GM23338 (cell line): Measurements from ENCODE around the gene FGG. TPM values are rescaled to one million over a fixed set of nuclear protein-coding genes. Genes with fewer than 3 reads are reported as not detected.

Experiments used
- ATAC-seq: fragments of 200-7000 bp; cut with Tn5 transposase; 3 replicates; pipeline ENCODE4 v1.9.1; 2020
- DNase-seq: peaks from one replicate; pipeline ENCODE4 v3.0.0-alpha.2; 2015; ENCODE audit warnings: low spot score
- H2AFZ ChIP-seq: fragments of 200-600 bp; sonication (generic); 2 replicates; pipeline ENCODE4 v1.8.0; 2016; ENCODE audit warnings: antibody characterized with exemption, mild to moderate bottlenecking, moderate library complexity
- H3F3A ChIP-seq: fragments of 200-600 bp; sonication (generic); replicated peaks from 2 replicates; pipeline ENCODE4 v1.8.0; 2017; ENCODE audit warnings: antibody characterized with exemption, mixed run types, low read depth
- H3K27ac ChIP-seq: fragments of 200-600 bp; sonication (generic); 2 replicates; pipeline ENCODE4 v1.6.1; 2016; ENCODE audit warnings: low read depth
- H3K27me3 ChIP-seq: fragments of 200-600 bp; sonication (generic); 2 replicates; pipeline ENCODE4 v1.8.0; 2016; ENCODE audit warnings: mild to moderate bottlenecking, mixed run types, moderate library complexity; ENCODE audit not compliant: insufficient read depth
- H3K36me3 ChIP-seq: fragments of 200-600 bp; sonication (generic); 2 replicates; pipeline ENCODE4 v1.8.0; 2016; ENCODE audit warnings: mild to moderate bottlenecking; ENCODE audit not compliant: insufficient read depth
- H3K4me1 ChIP-seq: fragments of 200-600 bp; sonication (generic); 2 replicates; pipeline ENCODE4 v1.8.0; 2016; ENCODE audit warnings: mild to moderate bottlenecking, moderate library complexity; ENCODE audit not compliant: insufficient read depth
- H3K4me2 ChIP-seq: fragments of 200-600 bp; sonication (generic); 2 replicates; pipeline ENCODE4 v1.7.1; 2017; ENCODE audit warnings: mixed run types
- H3K4me3 ChIP-seq: fragments of 200-600 bp; sonication (generic); 2 replicates; pipeline ENCODE4 v1.6.1; 2016; ENCODE audit warnings: mixed run types
- H3K79me2 ChIP-seq: fragments of 200-600 bp; sonication (generic); replicated peaks from 2 replicates; pipeline ENCODE4 v1.8.0; 2017; ENCODE audit warnings: mild to moderate bottlenecking; ENCODE audit not compliant: insufficient read depth
- H3K9me2 ChIP-seq: fragments of 200-600 bp; sonication (generic); 2 replicates; pipeline ENCODE4 v1.8.0; 2017; ENCODE audit not compliant: insufficient read depth
- H4K20me1 ChIP-seq: fragments of 200-600 bp; sonication (generic); replicated peaks from 2 replicates; pipeline ENCODE4 v1.8.0; 2017; ENCODE audit warnings: mild to moderate bottlenecking; ENCODE audit not compliant: insufficient read depth
- H3K27ac Mint-ChIP-seq: 2 replicates; pipeline ENCODE4 v1.8.0; 2020; ENCODE audit warnings: inconsistent platforms, mild to moderate bottlenecking, moderate library complexity, mixed read lengths
- H3K27me3 Mint-ChIP-seq: 3 replicates; pipeline ENCODE4 v1.8.0; 2022; ENCODE audit warnings: low read depth, mild to moderate bottlenecking, moderate library complexity, mixed read lengths, inconsistent platforms; ENCODE audit not compliant: insufficient read depth, poor library complexity
- H3K36me3 Mint-ChIP-seq: 3 replicates; pipeline ENCODE4 v1.8.0; 2021; ENCODE audit warnings: low read depth, mild to moderate bottlenecking, inconsistent platforms, moderate library complexity, mixed read lengths
- H3K4me1 Mint-ChIP-seq: 3 replicates; pipeline ENCODE4 v1.8.0; 2020; ENCODE audit warnings: mild to moderate bottlenecking, inconsistent platforms, mixed read lengths
- H3K4me3 Mint-ChIP-seq: 3 replicates; pipeline ENCODE4 v1.8.0; 2021; ENCODE audit warnings: moderate library complexity, mild to moderate bottlenecking, inconsistent platforms, mixed read lengths
- H3K9me3 Mint-ChIP-seq: 3 replicates; pipeline ENCODE4 v1.8.0; 2020; ENCODE audit warnings: moderate library complexity, mild to moderate bottlenecking, inconsistent platforms, mixed read lengths
- CREB1 ChIP-seq: fragments of 250-450 bp; sonication (Bioruptor Pico); IDR thresholded peaks from 2 replicates; pipeline ENCODE4 v1.5.0; 2020; ENCODE audit warnings: low read depth, mild to moderate bottlenecking, moderate library complexity
- CTCF ChIP-seq, 2 experiments: fragments of 200-600 bp in 1 of 2; sonication (generic) in 1 of 2; conservative IDR thresholded peaks; 2 replicates each; pipeline versions ENCODE4 v1.5.1 to v1.6.1; 2016 to 2017; ENCODE audit warnings: antibody characterized with exemption in 2 of 2, low read depth in 2 of 2, mild to moderate bottlenecking in 2 of 2, moderate library complexity in 1 of 2
- ETS1 ChIP-seq: IDR thresholded peaks from 2 replicates; pipeline ENCODE4 v1.6.1; 2016; ENCODE audit warnings: antibody characterized with exemption
- EZH2 ChIP-seq: fragments of 200-600 bp; sonication (generic); IDR thresholded peaks from one replicate; pipeline ENCODE4 v1.8.0; 2017; ENCODE audit warnings: antibody characterized with exemption, mild to moderate bottlenecking, low read depth; ENCODE audit not compliant: unreplicated experiment
- EZH2phosphoT487 ChIP-seq: fragments of 200-600 bp; sonication (generic); IDR thresholded peaks from one replicate; pipeline ENCODE4 v1.8.1; 2018; ENCODE audit warnings: antibody characterized with exemption; ENCODE audit not compliant: unreplicated experiment
- JUNB ChIP-seq: IDR thresholded peaks from one replicate; pipeline ENCODE4 v1.6.1; 2016; ENCODE audit warnings: antibody characterized with exemption; ENCODE audit not compliant: unreplicated experiment
- NANOG ChIP-seq: IDR thresholded peaks from 2 replicates; pipeline ENCODE4 v1.6.1; 2016; ENCODE audit warnings: antibody characterized with exemption, borderline replicate concordance
- POLR2AphosphoS5 ChIP-seq: IDR thresholded peaks from 2 replicates; pipeline ENCODE4 v1.6.1; 2016; ENCODE audit warnings: antibody characterized with exemption, low read depth
- REST ChIP-seq: IDR thresholded peaks from one replicate; pipeline ENCODE4 v1.6.1; 2018; ENCODE audit warnings: antibody characterized with exemption; ENCODE audit not compliant: unreplicated experiment
- STAT1 ChIP-seq: IDR thresholded peaks from one replicate; pipeline ENCODE4 v1.6.1; 2016; ENCODE audit warnings: antibody characterized with exemption; ENCODE audit not compliant: unreplicated experiment
- ZNF114 ChIP-seq: fragments of 250-450 bp; sonication (Bioruptor Pico); IDR thresholded peaks from 2 replicates; pipeline ENCODE4 v1.5.0; 2020; ENCODE audit warnings: mild to moderate bottlenecking, moderate library complexity
- ZNF331 ChIP-seq: fragments of 250-450 bp; sonication (Bioruptor Pico); IDR thresholded peaks from 2 replicates; pipeline ENCODE4 v1.5.0; 2020; ENCODE audit warnings: low read depth, mild to moderate bottlenecking, moderate library complexity
- polyA plus RNA-seq: library from polyadenylated mRNA; unstranded; fragments of >200 nt; fragmentation: Nextera tagmentation; extraction: Ambion mirVana; gene quantifications from 2 replicates; pipeline ENCODE4 v1.2.1, GENCODE V29; 2016
- total RNA-seq: library from RNA; depleted of rRNA; stranded (reverse); fragments of >200 nt; shearing (Covaris generic); gene quantifications from 2 replicates; pipeline ENCODE4 v1.2.3, GENCODE V29; 2014
- TF ChIP-seq, protein P1 (sequence below): fragments of 250-450 bp; sonication (Bioruptor Pico); IDR thresholded peaks from 2 replicates; pipeline ENCODE4 v1.5.0; 2020; ENCODE audit warnings: mild to moderate bottlenecking, moderate library complexity

The FGG gene
- total and polyA plus RNA-seq, 2 experiments from 2014 or later = not detected

GRCh38 chr4:154582723-154583122 is 29.7 kb downstream of the FGG start:
- Histone ChIP-seq H3K79me2 (no peaks in the 10 kb centered on the region), H3K4me2 (no peak overlapping the region), H2AFZ (no peak overlapping the region), H4K20me1 (no peaks in the 10 kb centered on the region), H3K27ac (no peak overlapping the region), H3K27me3 (no peaks in the 10 kb centered on the region), H3F3A (no peaks in the 10 kb centered on the region), H3K9me2 (no peaks in the 10 kb centered on the region; the same call in 1 of the 2 replicates), H3K4me1 (no peaks in the 10 kb centered on the region), H3K36me3 (no peaks in the 10 kb centered on the region), H3K4me3 (no peak overlapping the region)
- no peak overlapping the region for H3K27ac Mint-ChIP-seq
- no peak for DNase-seq
- no peak overlapping the region for H3K4me3 Mint-ChIP-seq
- H3K9me3 Mint-ChIP-seq = no peaks in the 10 kb centered on the region
- H3K27me3 Mint-ChIP-seq = peaks cover 3% of the 10 kb centered on the region
- TF ChIP-seq POLR2AphosphoS5 (no peak), JUNB (no peak), ZNF114 (CRISPR knock-in tag) (no peak), REST (no peak), ZNF331 (CRISPR knock-in tag) (no peak), NANOG (no peak), CREB1 (CRISPR knock-in tag) (no peak), CTCF (conservative IDR thresholded peaks at IDR 0.05; ENCODE audit: low read depth in 2 of 2) (no peak), ETS1 (no peak), EZH2phosphoT487 (no peak), EZH2 (no peak), STAT1 (no peak)
- TF ChIP-seq, protein P1, sequence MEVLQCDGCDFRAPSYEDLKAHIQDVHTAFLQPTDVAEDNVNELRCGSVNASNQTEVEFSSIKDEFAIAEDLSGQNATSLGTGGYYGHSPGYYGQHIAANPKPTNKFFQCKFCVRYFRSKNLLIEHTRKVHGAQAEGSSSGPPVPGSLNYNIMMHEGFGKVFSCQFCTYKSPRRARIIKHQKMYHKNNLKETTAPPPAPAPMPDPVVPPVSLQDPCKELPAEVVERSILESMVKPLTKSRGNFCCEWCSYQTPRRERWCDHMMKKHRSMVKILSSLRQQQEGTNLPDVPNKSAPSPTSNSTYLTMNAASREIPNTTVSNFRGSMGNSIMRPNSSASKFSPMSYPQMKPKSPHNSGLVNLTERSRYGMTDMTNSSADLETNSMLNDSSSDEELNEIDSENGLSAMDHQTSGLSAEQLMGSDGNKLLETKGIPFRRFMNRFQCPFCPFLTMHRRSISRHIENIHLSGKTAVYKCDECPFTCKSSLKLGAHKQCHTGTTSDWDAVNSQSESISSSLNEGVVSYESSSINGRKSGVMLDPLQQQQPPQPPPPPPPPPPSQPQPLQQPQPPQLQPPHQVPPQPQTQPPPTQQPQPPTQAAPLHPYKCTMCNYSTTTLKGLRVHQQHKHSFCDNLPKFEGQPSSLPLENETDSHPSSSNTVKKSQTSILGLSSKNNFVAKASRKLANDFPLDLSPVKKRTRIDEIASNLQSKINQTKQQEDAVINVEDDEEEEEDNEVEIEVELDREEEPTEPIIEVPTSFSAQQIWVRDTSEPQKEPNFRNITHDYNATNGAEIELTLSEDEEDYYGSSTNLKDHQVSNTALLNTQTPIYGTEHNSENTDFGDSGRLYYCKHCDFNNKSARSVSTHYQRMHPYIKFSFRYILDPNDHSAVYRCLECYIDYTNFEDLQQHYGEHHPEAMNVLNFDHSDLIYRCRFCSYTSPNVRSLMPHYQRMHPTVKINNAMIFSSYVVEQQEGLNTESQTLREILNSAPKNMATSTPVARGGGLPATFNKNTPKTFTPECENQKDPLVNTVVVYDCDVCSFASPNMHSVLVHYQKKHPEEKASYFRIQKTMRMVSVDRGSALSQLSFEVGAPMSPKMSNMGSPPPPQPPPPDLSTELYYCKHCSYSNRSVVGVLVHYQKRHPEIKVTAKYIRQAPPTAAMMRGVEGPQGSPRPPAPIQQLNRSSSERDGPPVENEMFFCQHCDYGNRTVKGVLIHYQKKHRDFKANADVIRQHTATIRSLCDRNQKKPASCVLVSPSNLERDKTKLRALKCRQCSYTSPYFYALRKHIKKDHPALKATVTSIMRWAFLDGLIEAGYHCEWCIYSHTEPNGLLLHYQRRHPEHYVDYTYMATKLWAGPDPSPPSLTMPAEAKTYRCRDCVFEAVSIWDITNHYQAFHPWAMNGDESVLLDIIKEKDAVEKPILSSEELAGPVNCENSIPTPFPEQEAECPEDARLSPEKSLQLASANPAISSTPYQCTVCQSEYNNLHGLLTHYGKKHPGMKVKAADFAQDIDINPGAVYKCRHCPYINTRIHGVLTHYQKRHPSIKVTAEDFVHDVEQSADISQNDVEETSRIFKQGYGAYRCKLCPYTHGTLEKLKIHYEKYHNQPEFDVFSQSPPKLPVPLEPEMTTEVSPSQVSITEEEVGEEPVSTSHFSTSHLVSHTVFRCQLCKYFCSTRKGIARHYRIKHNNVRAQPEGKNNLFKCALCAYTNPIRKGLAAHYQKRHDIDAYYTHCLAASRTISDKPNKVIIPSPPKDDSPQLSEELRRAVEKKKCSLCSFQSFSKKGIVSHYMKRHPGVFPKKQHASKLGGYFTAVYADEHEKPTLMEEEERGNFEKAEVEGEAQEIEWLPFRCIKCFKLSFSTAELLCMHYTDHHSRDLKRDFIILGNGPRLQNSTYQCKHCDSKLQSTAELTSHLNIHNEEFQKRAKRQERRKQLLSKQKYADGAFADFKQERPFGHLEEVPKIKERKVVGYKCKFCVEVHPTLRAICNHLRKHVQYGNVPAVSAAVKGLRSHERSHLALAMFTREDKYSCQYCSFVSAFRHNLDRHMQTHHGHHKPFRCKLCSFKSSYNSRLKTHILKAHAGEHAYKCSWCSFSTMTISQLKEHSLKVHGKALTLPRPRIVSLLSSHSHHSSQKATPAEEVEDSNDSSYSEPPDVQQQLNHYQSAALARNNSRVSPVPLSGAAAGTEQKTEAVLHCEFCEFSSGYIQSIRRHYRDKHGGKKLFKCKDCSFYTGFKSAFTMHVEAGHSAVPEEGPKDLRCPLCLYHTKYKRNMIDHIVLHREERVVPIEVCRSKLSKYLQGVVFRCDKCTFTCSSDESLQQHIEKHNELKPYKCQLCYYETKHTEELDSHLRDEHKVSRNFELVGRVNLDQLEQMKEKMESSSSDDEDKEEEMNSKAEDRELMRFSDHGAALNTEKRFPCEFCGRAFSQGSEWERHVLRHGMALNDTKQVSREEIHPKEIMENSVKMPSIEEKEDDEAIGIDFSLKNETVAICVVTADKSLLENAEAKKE (CRISPR knock-in tag) = no peak
- H3K4me1 Mint-ChIP-seq = no peaks in the 10 kb centered on the region
- ATAC-seq = no peak
- no peaks in the 10 kb centered on the region for H3K36me3 Mint-ChIP-seq
